ENCODE measurements around the gene LMBR1.

- TF ChIP-seq FIP1L1 (IDR thresholded peaks at IDR 0.05; ENCODE audit: borderline replicate concordance, insufficient read depth, low read depth, low read length) (no peak), ETV5 (CRISPR knock-in tag; IDR thresholded peaks at IDR 0.05; ENCODE audit: borderline replicate concordance) (no peak), ZNF776 (CRISPR knock-in tag; IDR thresholded peaks at IDR 0.05) (no peak)
- TF ChIP-seq, protein P1, sequence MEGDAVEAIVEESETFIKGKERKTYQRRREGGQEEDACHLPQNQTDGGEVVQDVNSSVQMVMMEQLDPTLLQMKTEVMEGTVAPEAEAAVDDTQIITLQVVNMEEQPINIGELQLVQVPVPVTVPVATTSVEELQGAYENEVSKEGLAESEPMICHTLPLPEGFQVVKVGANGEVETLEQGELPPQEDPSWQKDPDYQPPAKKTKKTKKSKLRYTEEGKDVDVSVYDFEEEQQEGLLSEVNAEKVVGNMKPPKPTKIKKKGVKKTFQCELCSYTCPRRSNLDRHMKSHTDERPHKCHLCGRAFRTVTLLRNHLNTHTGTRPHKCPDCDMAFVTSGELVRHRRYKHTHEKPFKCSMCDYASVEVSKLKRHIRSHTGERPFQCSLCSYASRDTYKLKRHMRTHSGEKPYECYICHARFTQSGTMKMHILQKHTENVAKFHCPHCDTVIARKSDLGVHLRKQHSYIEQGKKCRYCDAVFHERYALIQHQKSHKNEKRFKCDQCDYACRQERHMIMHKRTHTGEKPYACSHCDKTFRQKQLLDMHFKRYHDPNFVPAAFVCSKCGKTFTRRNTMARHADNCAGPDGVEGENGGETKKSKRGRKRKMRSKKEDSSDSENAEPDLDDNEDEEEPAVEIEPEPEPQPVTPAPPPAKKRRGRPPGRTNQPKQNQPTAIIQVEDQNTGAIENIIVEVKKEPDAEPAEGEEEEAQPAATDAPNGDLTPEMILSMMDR (CRISPR knock-in tag; IDR thresholded peaks at IDR 0.05) = no peak
- TF ChIP-seq, protein P2, sequence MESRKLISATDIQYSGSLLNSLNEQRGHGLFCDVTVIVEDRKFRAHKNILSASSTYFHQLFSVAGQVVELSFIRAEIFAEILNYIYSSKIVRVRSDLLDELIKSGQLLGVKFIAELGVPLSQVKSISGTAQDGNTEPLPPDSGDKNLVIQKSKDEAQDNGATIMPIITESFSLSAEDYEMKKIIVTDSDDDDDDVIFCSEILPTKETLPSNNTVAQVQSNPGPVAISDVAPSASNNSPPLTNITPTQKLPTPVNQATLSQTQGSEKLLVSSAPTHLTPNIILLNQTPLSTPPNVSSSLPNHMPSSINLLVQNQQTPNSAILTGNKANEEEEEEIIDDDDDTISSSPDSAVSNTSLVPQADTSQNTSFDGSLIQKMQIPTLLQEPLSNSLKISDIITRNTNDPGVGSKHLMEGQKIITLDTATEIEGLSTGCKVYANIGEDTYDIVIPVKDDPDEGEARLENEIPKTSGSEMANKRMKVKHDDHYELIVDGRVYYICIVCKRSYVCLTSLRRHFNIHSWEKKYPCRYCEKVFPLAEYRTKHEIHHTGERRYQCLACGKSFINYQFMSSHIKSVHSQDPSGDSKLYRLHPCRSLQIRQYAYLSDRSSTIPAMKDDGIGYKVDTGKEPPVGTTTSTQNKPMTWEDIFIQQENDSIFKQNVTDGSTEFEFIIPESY (CRISPR knock-in tag; IDR thresholded peaks at IDR 0.05) = no peak
These were observed 742 bp downstream of the LMBR1 start for GRCh38 chr7:156892081-156892800.

All from HepG2 (cell line).